GM12874 (cell line): ENCODE results near the gene DACT2.

Experiments used
- CTCF ChIP-seq: IDR thresholded peaks from 2 replicates; pipeline ENCODE4 v1.5.1; 2011; ENCODE audit warnings: low read depth, mild to moderate bottlenecking, control low read depth, low read length, moderate library complexity; ENCODE audit not compliant: insufficient read depth

Gene DACT2

GRCh38 chr6:168304752-168305015, 14.9 kb downstream of the DACT2 start:
- no peak for TF ChIP-seq CTCF

- no peak for TF ChIP-seq CTCF
Observed at GRCh38 chr6:168303982-168304751, 15.4 kb downstream of the DACT2 start.

- no peak for TF ChIP-seq CTCF
Observed at GRCh38 chr6:168302534-168302933, 17.0 kb downstream of the DACT2 start.

- TF ChIP-seq CTCF, result no peak
Observed at GRCh38 chr6:168301648-168302398, 17.8 kb downstream of the DACT2 start.

GRCh38 chr6:168300975-168301647, 18.5 kb downstream of the DACT2 start:
- no peak for TF ChIP-seq CTCF

- no peak for TF ChIP-seq CTCF
Observed at GRCh38 chr6:168299541-168300511, 19.8 kb downstream of the DACT2 start.
